ACC112 (cell line): ENCODE data around the gene DENND4B.

Experiments
- H2AFZ ChIP-seq: fragments of 200-600 bp; sonication (generic); one replicate; pipeline ENCODE4 v1.6.0; 2017; ENCODE audit warnings: antibody characterized with exemption, low read length; ENCODE audit not compliant: unreplicated experiment
- H3K27ac ChIP-seq: fragments of 200-600 bp; sonication (generic); 2 replicates; pipeline ENCODE4 v1.5.1; 2014; ENCODE audit warnings: low read depth, mild to moderate bottlenecking, antibody characterized with exemption, low read length, moderate library complexity
- H3K27me3 ChIP-seq: fragments of 200-600 bp; sonication (generic); 2 replicates; pipeline ENCODE4 v1.6.1; 2014; ENCODE audit warnings: mild to moderate bottlenecking, antibody characterized with exemption, low read length, moderate library complexity, mixed read lengths; ENCODE audit not compliant: insufficient read depth
- H3K36me3 ChIP-seq: fragments of 200-600 bp; sonication (generic); 2 replicates; pipeline ENCODE4 v1.6.1; 2016; ENCODE audit warnings: mild to moderate bottlenecking, antibody characterized with exemption, low read length, moderate library complexity, mixed read lengths; ENCODE audit not compliant: insufficient read depth
- H3K4me1 ChIP-seq: fragments of 200-600 bp; sonication (generic); one replicate; pipeline ENCODE4 v1.6.1; 2016; ENCODE audit warnings: low read length, mixed read lengths; ENCODE audit not compliant: insufficient read depth, unreplicated experiment, control insufficient read depth
- H3K4me3 ChIP-seq: fragments of 200-600 bp; sonication (generic); 2 replicates; pipeline ENCODE4 v1.5.1; 2014; ENCODE audit warnings: mild to moderate bottlenecking, low read depth, low read length
- H3K79me2 ChIP-seq: fragments of 200-600 bp; sonication (generic); one replicate; pipeline ENCODE4 v1.6.0; 2016; ENCODE audit warnings: low read length; ENCODE audit not compliant: control insufficient read depth, unreplicated experiment, insufficient read depth

DENND4B gene

DNA sequence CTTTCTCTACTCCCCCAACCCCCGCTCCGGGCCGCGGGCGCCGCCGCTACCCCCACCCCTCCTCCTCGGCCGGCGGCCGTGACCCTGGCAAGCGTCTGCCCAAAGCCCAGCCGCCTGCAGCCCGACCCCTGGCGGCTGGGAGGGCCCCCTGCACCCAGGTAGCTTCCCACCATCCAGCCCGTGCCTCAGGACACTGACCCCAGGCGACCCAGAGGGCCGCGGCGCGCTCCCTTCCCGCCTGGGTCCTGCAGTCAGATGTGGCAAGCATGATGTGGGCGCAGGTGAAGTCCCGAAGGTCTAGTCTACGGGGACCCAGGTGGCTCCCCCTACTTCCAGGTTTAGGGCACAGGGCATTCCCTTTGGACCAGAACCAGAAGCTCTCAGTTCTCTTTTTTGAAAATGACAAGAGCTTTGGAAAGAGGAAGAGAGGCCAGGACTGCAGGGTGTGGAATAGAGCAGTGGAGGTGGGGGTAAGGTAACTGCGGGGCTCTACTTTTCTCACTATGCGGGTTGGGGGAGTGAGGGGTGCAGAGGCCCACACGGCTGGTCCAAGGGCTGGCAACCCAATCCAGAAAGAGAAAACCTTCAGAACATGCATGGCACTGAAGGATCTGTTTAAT is at the start of gene DENND4B:
Gene DENND4B, minus strand, starts transcription at position 97 of the 620 bp plus-strand sequence. CDS start 2,344 bp downstream, outside the sequence.
- H2AFZ ChIP-seq: peak within 1 kb of the TSS; percentile 85
- H3K36me3 ChIP-seq: peaks cover 24% of the 10 kb centered on the region
- H3K27me3 ChIP-seq: no peaks in the 10 kb centered on the region
- H3K27ac ChIP-seq: peak within 1 kb of the TSS; percentile 72
- peaks cover 19% of the 10 kb centered on the region for H3K79me2 ChIP-seq
- peak within 1 kb of the TSS; percentile 87 for H3K4me3 ChIP-seq
- peaks cover 3% of the 10 kb centered on the region for H3K4me1 ChIP-seq

DNA sequence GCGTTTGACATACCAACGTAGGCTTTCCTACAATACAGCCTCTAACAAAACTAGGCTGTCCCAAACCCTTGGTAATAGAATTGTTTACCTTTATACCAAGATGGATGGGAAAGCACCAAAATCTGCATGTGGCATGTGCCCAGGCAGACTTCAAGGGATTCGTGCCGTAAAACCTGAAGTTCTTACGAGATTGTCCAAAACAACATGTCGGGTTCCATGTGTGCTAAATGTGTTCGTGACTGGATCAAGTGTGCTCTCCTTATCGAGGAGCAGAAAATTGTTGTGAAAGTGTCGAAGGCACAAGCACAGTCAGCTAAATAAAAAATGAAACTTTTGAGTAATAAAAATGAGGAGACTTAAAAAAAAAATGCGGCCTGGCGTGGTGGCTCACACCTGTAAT is 49.1 kb upstream of the DENND4B start:
- peaks cover 12% of the 10 kb centered on the region for H3K4me1 ChIP-seq
- peaks cover 29% of the 10 kb centered on the region for H3K36me3 ChIP-seq
- H3K27me3 ChIP-seq: no peaks in the 10 kb centered on the region
- H3K4me3 ChIP-seq: no peak overlapping the region
- H2AFZ ChIP-seq: no peak overlapping the region
- no peak overlapping the region for H3K27ac ChIP-seq
- H3K79me2 ChIP-seq: peaks cover 21% of the 10 kb centered on the region

DNA sequence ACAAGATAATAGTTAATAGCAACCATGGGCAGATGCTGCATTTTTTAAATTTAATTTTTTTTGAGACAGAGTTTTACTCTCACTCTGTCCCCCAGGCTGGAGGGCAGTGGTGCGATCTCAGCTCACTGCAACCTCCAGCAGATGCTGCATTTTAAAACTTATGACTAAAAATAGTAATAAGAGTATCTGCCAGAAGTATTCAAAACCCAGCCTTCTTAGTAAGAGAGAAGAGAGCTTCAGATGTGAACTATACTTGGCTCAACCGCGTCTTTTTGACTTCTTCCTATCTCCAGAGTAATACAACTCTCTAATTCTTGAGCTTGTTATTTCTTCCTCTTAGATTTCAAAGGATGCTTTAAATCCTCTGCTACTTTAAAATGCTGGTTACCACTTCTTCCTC is 48.7 kb upstream of the DENND4B start:
- H3K36me3 ChIP-seq: peaks cover 29% of the 10 kb centered on the region
- no peaks in the 10 kb centered on the region for H3K27me3 ChIP-seq
- peaks cover 22% of the 10 kb centered on the region for H3K79me2 ChIP-seq
- no peak overlapping the region for H3K4me3 ChIP-seq
- no peak overlapping the region for H3K27ac ChIP-seq
- no peak overlapping the region for H2AFZ ChIP-seq
- peaks cover 14% of the 10 kb centered on the region for H3K4me1 ChIP-seq

- H3K27me3 ChIP-seq: no peaks in the 10 kb centered on the region
- H2AFZ ChIP-seq: no peak overlapping the region
- H3K27ac ChIP-seq: peak overlapping the region; percentile 79
- peaks cover 17% of the 10 kb centered on the region for H3K4me1 ChIP-seq
- H3K79me2 ChIP-seq: peaks cover 22% of the 10 kb centered on the region
- peaks cover 29% of the 10 kb centered on the region for H3K36me3 ChIP-seq
- H3K4me3 ChIP-seq: peak overlapping the region; percentile 98
Measured at GRCh38 chr1:153991806-153992205, 45.3 kb upstream of the DENND4B start.

DNA sequence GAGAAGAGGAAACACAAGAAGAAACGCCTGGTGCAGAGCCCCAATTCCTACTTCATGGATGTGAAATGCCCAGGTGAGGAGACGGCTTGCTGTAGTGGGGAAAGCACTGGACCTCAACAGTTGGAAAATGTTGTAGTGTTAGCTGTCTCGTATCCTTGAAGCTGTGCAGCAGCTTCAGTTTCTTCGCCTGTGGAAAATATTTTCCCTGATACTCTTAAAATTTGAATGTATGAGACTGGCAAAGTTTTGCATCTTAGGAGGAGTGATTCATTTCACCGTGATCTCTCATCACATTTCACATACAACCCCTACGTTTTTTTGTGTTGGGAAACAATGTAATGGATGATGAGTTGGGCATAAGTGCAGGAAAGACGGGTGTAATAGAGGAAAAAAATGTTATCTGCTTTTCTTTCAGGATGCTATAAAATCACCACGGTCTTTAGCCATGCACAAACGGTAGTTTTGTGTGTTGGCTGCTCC is 44.7 kb upstream of the DENND4B start:
- Histone ChIP-seq H3K27me3 (no peaks in the 10 kb centered on the region), H3K4me3 (peak overlapping the region; percentile 98), H3K79me2 (peaks cover 22% of the 10 kb centered on the region), H3K4me1 (peaks cover 20% of the 10 kb centered on the region), H3K27ac (peak overlapping the region; percentile 79), H3K36me3 (peaks cover 29% of the 10 kb centered on the region), H2AFZ (peak overlapping the region; percentile 2)

DNA sequence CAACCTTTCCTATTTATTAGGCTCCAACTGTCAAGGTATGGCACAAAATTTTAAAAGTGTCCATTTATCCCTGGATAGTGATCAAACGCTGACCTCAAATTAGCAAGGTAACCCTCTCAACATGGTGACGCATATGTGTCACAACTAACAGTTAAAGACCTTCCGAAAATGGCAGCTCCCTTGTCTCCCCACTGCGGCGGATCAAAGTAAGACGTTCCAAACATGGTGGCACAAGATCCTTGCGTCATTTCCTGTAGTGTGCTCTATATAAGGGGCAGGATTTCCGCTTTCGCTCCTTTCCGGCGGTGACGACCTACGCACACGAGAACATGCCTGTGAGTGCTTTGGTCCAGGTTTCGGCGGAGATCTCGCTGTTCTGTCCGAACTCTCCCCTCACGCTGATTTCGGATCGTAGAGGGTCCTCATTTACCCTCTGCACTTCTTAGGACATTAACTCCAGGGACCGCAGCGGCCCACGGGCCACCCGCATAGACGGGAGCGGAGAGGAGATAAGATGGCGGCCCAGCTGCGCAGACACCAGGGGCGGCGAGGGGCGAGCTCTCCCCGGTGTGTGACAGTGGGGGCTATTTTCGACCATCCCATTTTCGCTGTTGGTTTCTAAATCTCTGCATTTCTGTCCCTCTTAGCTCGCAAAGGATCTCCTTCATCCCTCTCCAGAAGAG is 44.1 kb upstream of the DENND4B start, which contains the start of gene RPS27:
Gene RPS27, plus strand, starts transcription at position 295 of the 683 bp plus-strand sequence. Its CDS starts 35 bp downstream, at position 330.
- Histone ChIP-seq H3K4me3 (peak within 1 kb of the TSS; percentile 98), H3K4me1 (peaks cover 20% of the 10 kb centered on the region), H3K36me3 (peaks cover 27% of the 10 kb centered on the region), H2AFZ (peak within 1 kb of the TSS; percentile 58), H3K27me3 (no peaks in the 10 kb centered on the region), H3K79me2 (peaks cover 26% of the 10 kb centered on the region), H3K27ac (peak within 1 kb of the TSS; percentile 79)

DNA sequence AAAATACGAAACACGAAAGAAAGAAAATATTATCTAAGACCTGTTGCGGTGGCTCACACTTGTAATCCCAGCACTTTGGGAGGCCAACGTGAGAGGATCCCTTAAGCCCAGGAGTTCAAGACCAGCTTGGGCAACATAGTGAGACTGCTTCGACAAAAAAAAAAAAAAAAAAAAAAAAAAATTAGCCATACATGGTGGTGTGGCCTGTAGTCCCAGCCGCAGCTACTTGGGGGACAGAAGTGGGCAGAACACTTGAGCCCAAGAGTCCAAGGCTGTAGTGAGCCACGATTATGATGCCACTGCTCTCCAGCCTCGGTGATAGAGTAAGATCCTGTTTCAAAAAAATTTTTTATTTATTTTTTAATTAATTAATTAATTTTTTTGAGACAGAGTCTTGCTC is 41.1 kb upstream of the DENND4B start:
- Histone ChIP-seq H3K36me3 (peaks cover 25% of the 10 kb centered on the region), H3K79me2 (peaks cover 51% of the 10 kb centered on the region), H2AFZ (no peak overlapping the region), H3K4me1 (peaks cover 21% of the 10 kb centered on the region), H3K27ac (peak overlapping the region; percentile 85; the same call in 1 of the 2 replicates), H3K27me3 (no peaks in the 10 kb centered on the region), H3K4me3 (no peak overlapping the region)

DNA sequence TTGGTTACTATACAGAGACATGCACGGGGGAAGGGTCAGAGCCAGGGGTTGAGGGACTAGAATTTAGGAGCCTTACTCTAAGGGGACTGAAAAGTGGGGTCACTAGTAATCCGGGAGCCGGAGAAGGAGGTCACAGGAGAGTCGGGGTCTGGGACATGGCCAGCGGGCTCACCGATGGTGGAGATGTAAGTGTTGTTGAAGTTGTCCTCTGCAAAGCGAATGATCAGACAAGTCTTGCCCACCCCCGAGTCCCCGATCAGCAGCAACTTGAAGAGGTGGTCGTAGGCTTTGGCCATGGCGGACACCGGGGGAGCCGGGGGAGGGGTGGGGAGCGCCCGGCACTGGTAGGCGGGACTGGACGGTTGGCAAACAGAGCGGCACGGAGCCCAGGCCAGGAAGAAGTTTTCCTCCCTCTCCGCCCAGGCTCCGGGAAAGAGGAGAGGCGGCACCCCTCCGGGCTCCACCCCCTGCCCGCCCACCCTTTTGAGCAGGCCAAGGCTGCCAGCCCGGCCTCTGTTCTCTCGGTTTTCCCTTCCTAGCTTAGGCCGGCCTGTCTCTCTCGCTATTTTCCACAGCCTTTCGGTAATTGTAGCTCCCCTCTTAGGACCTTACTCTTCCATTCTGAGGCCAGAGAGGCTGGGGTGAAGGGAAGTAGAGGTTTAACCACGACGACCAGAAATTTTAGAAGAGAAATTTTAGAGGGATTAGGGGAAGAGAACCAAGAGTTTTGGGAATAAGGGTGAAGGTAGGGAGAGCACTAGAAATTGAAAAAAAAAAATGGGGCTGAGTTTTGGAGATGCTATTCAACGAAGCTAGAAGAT is 39.6 kb upstream of the DENND4B start, which contains the start of gene RAB13:
Gene RAB13, minus strand, starts transcription at position 399 of the 821 bp plus-strand sequence. Its CDS starts 103 bp downstream, at position 296.
- peaks cover 14% of the 10 kb centered on the region for H3K36me3 ChIP-seq
- peaks cover 38% of the 10 kb centered on the region for H3K79me2 ChIP-seq
- H2AFZ ChIP-seq: peak within 1 kb of the TSS; percentile 99
- peak within 1 kb of the TSS; percentile 85 for H3K4me3 ChIP-seq
- peaks cover 12% of the 10 kb centered on the region for H3K4me1 ChIP-seq
- no peaks in the 10 kb centered on the region for H3K27me3 ChIP-seq
- H3K27ac ChIP-seq: peak within 1 kb of the TSS; percentile 85

DNA sequence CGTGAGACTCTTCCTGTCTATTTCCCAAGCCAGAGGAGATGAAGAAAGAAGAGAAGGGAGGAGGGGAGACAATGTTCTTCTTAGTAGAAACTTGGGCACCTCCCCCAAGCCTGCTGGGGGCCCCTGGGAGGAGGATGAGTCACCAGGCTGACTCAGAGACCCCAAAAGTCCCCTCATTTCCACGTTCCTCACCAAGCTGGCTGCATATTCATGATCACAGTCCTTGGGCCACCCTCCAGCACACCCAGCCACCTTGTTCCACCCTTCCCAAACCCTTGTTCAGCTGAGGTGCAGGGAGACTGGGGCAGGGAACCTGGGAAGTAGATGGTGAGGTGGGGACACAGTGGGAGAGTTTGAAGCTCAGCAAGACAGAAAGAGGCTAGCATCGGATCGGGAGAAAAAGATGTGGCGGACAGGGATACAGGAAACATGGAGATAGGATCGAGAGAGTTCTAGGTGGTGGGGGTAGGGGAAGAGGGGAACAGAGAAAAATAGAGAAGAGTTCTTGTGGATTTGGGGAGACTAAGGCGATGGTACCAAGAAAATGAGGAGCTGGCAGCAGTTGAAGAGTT is 38.9 kb upstream of the DENND4B start:
- Histone ChIP-seq H3K79me2 (peaks cover 33% of the 10 kb centered on the region), H2AFZ (peak overlapping the region; percentile 70), H3K27ac (peak overlapping the region; percentile 83), H3K27me3 (no peaks in the 10 kb centered on the region), H3K36me3 (peaks cover 14% of the 10 kb centered on the region), H3K4me3 (peak overlapping the region; percentile 85), H3K4me1 (peaks cover 12% of the 10 kb centered on the region)
